H9 (cell line): ENCODE measurements around the gene TLL2. TPM values are rescaled to one million over a fixed set of nuclear protein-coding genes. Genes with fewer than 3 reads are reported as not detected.
A peak's percentile ranks its signal among the peaks of the same experiment; 100 is the strongest.

Experiments
- DNase-seq: peaks from one replicate; pipeline ENCODE4 v3.0.0-alpha.2; 2017
- H2AFZ ChIP-seq: one replicate; pipeline ENCODE4 v1.6.1; 2013; ENCODE audit warnings: mild to moderate bottlenecking, low read length, control low read depth, moderate library complexity
- H2AK5ac ChIP-seq: 2 replicates; pipeline ENCODE4 v1.6.1; 2013; ENCODE audit warnings: low read length, control low read depth, mixed read lengths; ENCODE audit not compliant: insufficient read length
- H2BK120ac ChIP-seq: one replicate; pipeline ENCODE4 v1.6.1; 2013; ENCODE audit warnings: low read depth, mild to moderate bottlenecking, low read length, control low read depth, inconsistent platforms; ENCODE audit not compliant: poor library complexity, severe bottlenecking
- H2BK12ac ChIP-seq: 2 replicates; pipeline ENCODE4 v1.6.1; 2013; ENCODE audit warnings: low read length, control low read depth, mixed read lengths, low read depth; ENCODE audit not compliant: insufficient read length
- H2BK15ac ChIP-seq: 2 replicates; pipeline ENCODE4 v1.6.1; 2013; ENCODE audit warnings: low read depth, low read length, control low read depth
- H2BK20ac ChIP-seq: one replicate; pipeline ENCODE4 v1.6.1; 2013; ENCODE audit warnings: low read depth, mild to moderate bottlenecking, low read length, control low read depth, inconsistent platforms; ENCODE audit not compliant: poor library complexity, severe bottlenecking
- H2BK5ac ChIP-seq: 2 replicates; pipeline ENCODE4 v1.6.1; 2013; ENCODE audit warnings: low read length, control low read depth, mixed read lengths; ENCODE audit not compliant: insufficient read length
- H3K14ac ChIP-seq: 2 replicates; pipeline ENCODE4 v1.6.1; 2013; ENCODE audit warnings: low read length, control low read depth; ENCODE audit not compliant: insufficient read depth
- H3K18ac ChIP-seq: 2 replicates; pipeline ENCODE4 v1.6.1; 2013; ENCODE audit warnings: low read depth, mild to moderate bottlenecking, mixed read lengths, low read length, control low read depth; ENCODE audit not compliant: insufficient read length
- H3K23ac ChIP-seq: 2 replicates; pipeline ENCODE4 v1.6.1; 2013; ENCODE audit warnings: low read length, control low read depth, mixed read lengths, low read depth; ENCODE audit not compliant: insufficient read length
- H3K23me2 ChIP-seq: 2 replicates; pipeline ENCODE4 v1.6.1; 2013; ENCODE audit warnings: low read depth, mild to moderate bottlenecking, mixed read lengths, low read length, control low read depth; ENCODE audit not compliant: insufficient read length, poor library complexity, severe bottlenecking
- H3K27ac ChIP-seq: 2 replicates; pipeline ENCODE4 v1.5.1; 2013; ENCODE audit warnings: low read length, control low read depth, mixed read lengths, low read depth; ENCODE audit not compliant: insufficient read length
- H3K27me3 ChIP-seq: 2 replicates; pipeline ENCODE4 v1.6.1; 2013; ENCODE audit warnings: low read length, control low read depth, inconsistent platforms; ENCODE audit not compliant: insufficient read depth
- H3K4ac ChIP-seq: 2 replicates; pipeline ENCODE4 v1.6.1; 2013; ENCODE audit warnings: low read depth, mild to moderate bottlenecking, control low read depth, inconsistent platforms, low read length, moderate library complexity
- H3K4me1 ChIP-seq: 2 replicates; pipeline ENCODE4 v1.6.1; 2013; ENCODE audit warnings: low read length, control low read depth, inconsistent platforms; ENCODE audit not compliant: insufficient read depth
- H3K4me2 ChIP-seq: 2 replicates; pipeline ENCODE4 v1.6.1; 2013; ENCODE audit warnings: low read length, control low read depth, mixed read lengths; ENCODE audit not compliant: insufficient read length, insufficient read depth
- H3K56ac ChIP-seq: 2 replicates; pipeline ENCODE4 v1.6.1; 2013; ENCODE audit warnings: low read depth, mild to moderate bottlenecking, mixed read lengths, low read length, control low read depth; ENCODE audit not compliant: insufficient read length
- H3K79me1 ChIP-seq: 2 replicates; pipeline ENCODE4 v1.6.1; 2013; ENCODE audit warnings: low read depth, mild to moderate bottlenecking, moderate library complexity, low read length, control low read depth, inconsistent platforms; ENCODE audit not compliant: insufficient read depth, poor library complexity, severe bottlenecking
- H3K79me2 ChIP-seq: 2 replicates; pipeline ENCODE4 v1.6.1; 2013; ENCODE audit warnings: low read length, control low read depth, inconsistent platforms; ENCODE audit not compliant: insufficient read depth
- H3K9ac ChIP-seq: 2 replicates; pipeline ENCODE4 v1.6.1; 2013; ENCODE audit warnings: low read length, control low read depth, mixed read lengths; ENCODE audit not compliant: insufficient read length; ENCODE audit errors: extremely low read depth
- H3K9me3 ChIP-seq: one replicate; pipeline ENCODE4 v1.6.1; 2013; ENCODE audit warnings: low read depth, low read length, inconsistent platforms; ENCODE audit not compliant: control insufficient read depth
- H3T11ph ChIP-seq: one replicate; pipeline ENCODE4 v1.6.1; 2013; ENCODE audit warnings: mild to moderate bottlenecking, low read length, control low read depth, inconsistent platforms
- H4K20me1 ChIP-seq: one replicate; pipeline ENCODE4 v1.6.1; 2013; ENCODE audit not compliant: control insufficient read depth, insufficient read length, insufficient read depth
- H4K5ac ChIP-seq: 2 replicates; pipeline ENCODE4 v1.6.1; 2013; ENCODE audit warnings: low read depth, mild to moderate bottlenecking, mixed read lengths, low read length, control low read depth; ENCODE audit not compliant: insufficient read length
- H4K8ac ChIP-seq: replicated peaks from 2 replicates; pipeline ENCODE4 v1.6.1; 2013; ENCODE audit warnings: low read length, control low read depth, mixed read lengths, low read depth; ENCODE audit not compliant: insufficient read length
- H4K91ac ChIP-seq: 2 replicates; pipeline ENCODE4 v1.6.1; 2013; ENCODE audit warnings: low read depth, mild to moderate bottlenecking, moderate library complexity, mixed read lengths, low read length, control low read depth; ENCODE audit not compliant: insufficient read length
- H3K27ac Mint-ChIP-seq, 3 experiments: 2 replicates in 2 of 3; 3 replicates in 1 of 3; pipeline ENCODE4 v1.8.0; 2020 to 2021; ENCODE audit warnings: mixed read lengths in 3 of 3, mild to moderate bottlenecking in 1 of 3, moderate library complexity in 1 of 3
- H3K27me3 Mint-ChIP-seq: 2 replicates; pipeline ENCODE4 v1.8.0; 2021; ENCODE audit warnings: low read depth, mild to moderate bottlenecking, moderate library complexity, mixed read lengths
- H3K36me3 Mint-ChIP-seq, 3 experiments: 2 replicates in 2 of 3; 3 replicates in 1 of 3; pipeline ENCODE4 v1.8.0; 2020 to 2021; ENCODE audit warnings: low read depth in 3 of 3, mixed read lengths in 3 of 3; ENCODE audit not compliant: insufficient read depth in 1 of 3
- H3K4me1 Mint-ChIP-seq, 2 experiments: 2 replicates each; pipeline ENCODE4 v1.8.0; 2020; ENCODE audit warnings: mixed read lengths in 2 of 2
- H3K4me3 Mint-ChIP-seq, 2 experiments: 2 replicates in 1 of 2; 3 replicates in 1 of 2; pipeline ENCODE4 v1.8.0; 2020 to 2021; ENCODE audit warnings: mild to moderate bottlenecking in 2 of 2, mixed read lengths in 2 of 2, moderate library complexity in 1 of 2
- H3K9me3 Mint-ChIP-seq, 2 experiments: 2 replicates in 1 of 2; 3 replicates in 1 of 2; pipeline ENCODE4 v1.8.0; 2020; ENCODE audit warnings: mild to moderate bottlenecking in 2 of 2, mixed read lengths in 2 of 2, moderate library complexity in 1 of 2
- WGBS: extraction: QIAGEN DNeasy Blood & Tissue Kit; methylation state at CpG from one replicate; pipeline ENCODE4 v1.1.7; 2013; ENCODE audit warnings: missing lambda C conversion rate, low lambda C conversion rate, mixed read lengths; ENCODE audit not compliant: insufficient read length; ENCODE audit errors: extremely low coverage; 5-methylcytosine and 5-hydroxymethylcytosine counted together
- total RNA-seq: library from RNA; stranded (reverse); gene quantifications from 2 replicates; pipeline ENCODE4 v1.2.1, GENCODE V29; 2021
- TF ChIP-seq, protein P1 (sequence below): fragments of 200-600 bp; sonication (generic); conservative IDR thresholded peaks from 3 replicates; pipeline ENCODE4 v1.8.0; 2021; ENCODE audit warnings: antibody characterized with exemption, mild to moderate bottlenecking

TLL2 gene
- total RNA-seq, 1 experiment from 2014 or later: 1.4 TPM

DNA sequence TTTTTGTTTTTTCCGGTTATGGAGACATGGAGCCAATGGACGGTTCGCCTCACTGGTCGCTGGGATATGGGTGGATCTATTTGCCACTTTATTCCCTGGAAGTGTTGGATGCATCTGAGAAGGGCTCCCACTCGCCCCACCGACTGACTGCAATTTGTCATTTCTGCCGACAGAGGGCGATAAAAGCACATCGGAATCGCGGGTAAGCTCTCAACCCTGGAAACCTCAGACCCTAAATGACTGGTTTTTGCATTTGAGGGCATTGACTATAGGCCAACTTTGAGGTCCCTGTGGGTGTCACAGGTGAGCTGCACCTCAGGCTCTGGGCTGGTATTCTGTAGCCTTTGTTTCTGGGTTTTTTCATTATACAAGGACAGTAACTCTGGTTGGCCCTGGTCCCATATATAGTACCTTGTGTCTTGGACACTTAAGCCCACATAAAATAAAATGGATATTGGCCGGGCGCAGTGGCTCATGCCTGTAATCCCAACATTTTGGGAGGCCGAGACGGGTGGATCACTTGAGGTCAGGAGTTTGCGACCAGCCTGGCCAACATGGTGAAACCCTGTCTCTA is 143.1 kb downstream of the TLL2 start:
- no peak overlapping the region for H2AFZ ChIP-seq
- peak; percentile 82 for DNase-seq

More for the DNA sequence above, 143.1 kb downstream of the TLL2 start:
- Mint-ChIP-seq H3K27ac (peak overlapping the region in 1 of 3 experiments; percentile 80; a peak in 1 of 7 replicates), H3K27me3 (peaks cover 16% of the 10 kb centered on the region), H3K9me3 (no peaks in the 10 kb centered on the region; a peak in 2 of 5 replicates), H3K4me3 (no peak overlapping the region; a peak in 1 of 5 replicates), H3K4me1 (peaks cover 17% of the 10 kb centered on the region in 2 experiments), H3K36me3 (peaks cover 0 to 2% (median 0%) of the 10 kb centered on the region in 3 experiments; a peak in 1 of 7 replicates)
- peaks cover 7% of the 10 kb centered on the region for H3K23me2 ChIP-seq
- no peak overlapping the region for H4K8ac ChIP-seq
- H2BK12ac ChIP-seq: no peak overlapping the region
- H3K4me1 ChIP-seq: no peaks in the 10 kb centered on the region; the same call in 1 of the 2 replicates
- TF ChIP-seq, protein P1, sequence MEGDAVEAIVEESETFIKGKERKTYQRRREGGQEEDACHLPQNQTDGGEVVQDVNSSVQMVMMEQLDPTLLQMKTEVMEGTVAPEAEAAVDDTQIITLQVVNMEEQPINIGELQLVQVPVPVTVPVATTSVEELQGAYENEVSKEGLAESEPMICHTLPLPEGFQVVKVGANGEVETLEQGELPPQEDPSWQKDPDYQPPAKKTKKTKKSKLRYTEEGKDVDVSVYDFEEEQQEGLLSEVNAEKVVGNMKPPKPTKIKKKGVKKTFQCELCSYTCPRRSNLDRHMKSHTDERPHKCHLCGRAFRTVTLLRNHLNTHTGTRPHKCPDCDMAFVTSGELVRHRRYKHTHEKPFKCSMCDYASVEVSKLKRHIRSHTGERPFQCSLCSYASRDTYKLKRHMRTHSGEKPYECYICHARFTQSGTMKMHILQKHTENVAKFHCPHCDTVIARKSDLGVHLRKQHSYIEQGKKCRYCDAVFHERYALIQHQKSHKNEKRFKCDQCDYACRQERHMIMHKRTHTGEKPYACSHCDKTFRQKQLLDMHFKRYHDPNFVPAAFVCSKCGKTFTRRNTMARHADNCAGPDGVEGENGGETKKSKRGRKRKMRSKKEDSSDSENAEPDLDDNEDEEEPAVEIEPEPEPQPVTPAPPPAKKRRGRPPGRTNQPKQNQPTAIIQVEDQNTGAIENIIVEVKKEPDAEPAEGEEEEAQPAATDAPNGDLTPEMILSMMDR: peak; percentile 91
- H3K79me1 ChIP-seq: no peaks in the 10 kb centered on the region
- H2AK5ac ChIP-seq: no peak overlapping the region
- no peak overlapping the region for H3K27ac ChIP-seq
- no peaks in the 10 kb centered on the region for H4K20me1 ChIP-seq
- no peak overlapping the region for H3K23ac ChIP-seq
- H3T11ph ChIP-seq: no peak overlapping the region
- H3K56ac ChIP-seq: no peak overlapping the region
- no peak overlapping the region for H3K4me2 ChIP-seq
- no peak overlapping the region for H3K4ac ChIP-seq
- no peak overlapping the region for H3K18ac ChIP-seq
- H4K91ac ChIP-seq: no peak overlapping the region
- H3K9ac ChIP-seq: no peak overlapping the region
- H2BK15ac ChIP-seq: no peak overlapping the region
- H2BK120ac ChIP-seq: no peak overlapping the region
- H3K14ac ChIP-seq: no peak overlapping the region
- no peaks in the 10 kb centered on the region for H3K27me3 ChIP-seq
- H2BK5ac ChIP-seq: no peak overlapping the region
- no peak overlapping the region for H2BK20ac ChIP-seq
- WGBS: no CpG with 5 or more reads among the region's 16 CpGs
- H3K9me3 ChIP-seq: no peaks in the 10 kb centered on the region
- H3K79me2 ChIP-seq: no peaks in the 10 kb centered on the region
- no peak overlapping the region for H4K5ac ChIP-seq
